NCI-H1092 (cell line): Measurements from ENCODE around the gene LGR5.

Source experiments
- DNase-seq: peaks from one replicate; lab custom pipeline; 2025; lab: John Stamatoyannopoulos, UW

LGR5 gene

GRCh38 chr12:71438670-71439361 lies 782 bp upstream of the LGR5 start:
- no peak for DNase-seq

- DNase-seq = no peak
Observed at GRCh38 chr12:71439362-71439612, 311 bp upstream of the LGR5 start.

GRCh38 chr12:71440345-71440762 lies 756 bp downstream of the LGR5 start:
- DNase-seq = no peak

- DNase-seq = no peak
Observed at GRCh38 chr12:71440763-71441748, 1.5 kb downstream of the LGR5 start.

- no peak for DNase-seq
Observed at GRCh38 chr12:71441836-71442566, 2.4 kb downstream of the LGR5 start.

DNA sequence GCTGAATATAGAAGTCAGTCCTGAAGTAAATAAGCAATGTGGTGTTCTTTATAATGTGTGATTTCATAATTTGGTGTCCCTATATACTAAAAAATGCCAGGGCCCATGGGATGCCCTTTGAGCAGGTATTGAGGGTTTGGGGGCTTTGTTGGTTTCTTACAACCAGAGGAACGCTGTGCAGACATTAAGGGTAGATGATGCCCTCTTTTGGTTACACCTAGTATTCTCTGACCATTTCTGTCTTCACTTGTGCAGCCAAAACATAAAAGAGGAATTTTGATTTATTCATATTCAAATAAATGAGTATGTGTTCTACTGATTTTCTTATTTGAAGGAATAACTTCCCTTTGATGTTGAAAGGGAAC lies 3.0 kb downstream of the LGR5 start:
- no peak for DNase-seq

- no peak for DNase-seq
Observed at GRCh38 chr12:71445071-71445470, 5.5 kb downstream of the LGR5 start.

DNA sequence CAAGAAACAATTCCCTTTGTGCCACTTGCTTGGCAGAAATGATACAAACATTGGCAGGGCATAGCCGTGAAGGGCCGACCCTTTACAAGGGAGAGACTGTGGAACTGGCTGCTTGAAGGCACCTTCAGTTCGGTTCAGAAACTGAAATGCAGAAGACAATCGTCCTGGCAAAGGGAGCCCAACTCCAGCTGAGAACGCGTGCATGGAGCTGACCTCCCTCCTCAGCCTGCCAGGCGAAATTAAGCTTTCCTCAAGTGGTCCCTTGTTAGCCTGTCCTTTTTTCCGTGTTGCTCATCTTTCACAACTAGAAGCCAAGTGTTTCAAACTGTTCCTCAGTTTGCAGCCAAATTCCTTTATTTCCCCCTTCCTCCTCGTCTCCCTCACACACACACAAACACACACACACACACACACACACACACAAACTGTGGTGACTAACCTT lies 8.1 kb downstream of the LGR5 start:
- no peak for DNase-seq

- no peak for DNase-seq
Observed at GRCh38 chr12:71448150-71448581, 8.6 kb downstream of the LGR5 start.

GRCh38 chr12:71449373-71450070 lies 9.9 kb downstream of the LGR5 start:
- no peak for DNase-seq

DNA sequence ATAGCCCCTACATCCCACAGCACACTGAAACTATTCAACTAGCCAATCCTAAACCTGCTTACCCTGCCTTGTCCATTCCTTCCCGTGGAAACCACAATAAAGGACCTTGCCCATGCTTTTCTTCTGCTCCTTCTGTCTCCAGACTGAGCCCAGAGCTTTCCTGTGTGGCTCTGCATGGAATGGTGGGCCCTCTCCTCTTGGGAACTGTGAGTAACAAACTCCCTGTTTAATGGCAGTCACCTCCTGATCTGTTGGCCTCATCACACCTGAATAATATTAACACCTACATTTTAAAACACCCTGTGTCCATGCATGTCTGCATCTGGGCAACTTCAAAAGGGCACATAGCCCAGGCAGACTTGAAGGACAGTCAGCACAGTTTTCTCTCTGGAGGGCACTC lies 12.4 kb downstream of the LGR5 start:
- no peak for DNase-seq

DNA sequence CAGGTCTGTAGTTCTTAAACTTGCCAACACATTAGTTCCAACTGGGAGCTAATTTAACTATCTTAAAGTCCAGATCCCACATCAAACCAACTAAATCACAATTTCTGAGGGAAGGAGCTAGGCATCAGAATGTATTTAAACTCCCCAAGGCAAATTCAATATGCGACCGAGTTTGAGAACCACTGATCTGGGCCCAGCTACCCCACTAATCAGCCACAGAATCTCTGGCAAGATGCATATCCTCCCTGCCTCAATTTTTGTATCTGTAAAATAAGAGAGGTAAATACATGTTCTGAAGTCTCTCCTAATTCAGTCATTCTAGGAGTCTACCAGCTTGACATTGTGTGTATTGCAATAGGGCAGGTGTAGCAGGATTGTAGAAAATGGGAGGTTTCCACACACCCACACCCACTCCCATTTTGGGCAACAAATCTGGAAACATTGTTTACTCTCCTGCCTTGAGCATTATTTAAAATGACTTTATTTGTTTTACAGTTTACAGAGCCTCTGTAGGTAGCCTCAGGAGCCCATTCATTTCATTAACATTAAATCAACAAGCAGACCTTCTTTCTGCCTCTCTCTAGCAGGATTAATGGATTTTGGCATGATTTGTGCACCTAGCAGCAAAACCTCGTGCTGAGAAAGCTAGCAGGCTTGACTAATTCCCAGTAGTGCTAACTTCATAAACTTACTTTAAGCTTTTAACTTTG lies 15.6 kb downstream of the LGR5 start:
- peak; percentile 85 for DNase-seq

GRCh38 chr12:71456316-71456715 lies 16.7 kb downstream of the LGR5 start:
- peak; percentile 85 for DNase-seq

DNA sequence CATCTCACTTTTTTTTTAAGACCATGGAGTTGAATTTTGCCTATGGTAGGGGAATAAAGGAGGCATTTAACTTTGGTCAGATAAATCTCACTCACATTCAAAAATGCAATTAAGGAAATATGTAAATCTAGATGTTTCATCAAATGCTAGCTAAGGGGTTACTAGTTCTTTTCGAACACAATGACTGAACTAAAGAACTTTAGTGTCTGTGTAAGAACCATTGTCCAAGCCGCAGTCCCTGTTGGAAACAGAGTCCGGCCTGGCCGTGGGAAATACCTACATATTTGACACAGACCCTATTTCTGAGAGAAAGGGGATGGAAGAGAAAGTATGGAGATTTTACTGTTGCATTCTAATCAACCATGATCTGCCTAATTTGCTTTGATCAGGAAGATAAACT lies 17.4 kb downstream of the LGR5 start:
- no peak for DNase-seq

- no peak for DNase-seq
Observed at GRCh38 chr12:71460318-71460717, 20.7 kb downstream of the LGR5 start.

DNA sequence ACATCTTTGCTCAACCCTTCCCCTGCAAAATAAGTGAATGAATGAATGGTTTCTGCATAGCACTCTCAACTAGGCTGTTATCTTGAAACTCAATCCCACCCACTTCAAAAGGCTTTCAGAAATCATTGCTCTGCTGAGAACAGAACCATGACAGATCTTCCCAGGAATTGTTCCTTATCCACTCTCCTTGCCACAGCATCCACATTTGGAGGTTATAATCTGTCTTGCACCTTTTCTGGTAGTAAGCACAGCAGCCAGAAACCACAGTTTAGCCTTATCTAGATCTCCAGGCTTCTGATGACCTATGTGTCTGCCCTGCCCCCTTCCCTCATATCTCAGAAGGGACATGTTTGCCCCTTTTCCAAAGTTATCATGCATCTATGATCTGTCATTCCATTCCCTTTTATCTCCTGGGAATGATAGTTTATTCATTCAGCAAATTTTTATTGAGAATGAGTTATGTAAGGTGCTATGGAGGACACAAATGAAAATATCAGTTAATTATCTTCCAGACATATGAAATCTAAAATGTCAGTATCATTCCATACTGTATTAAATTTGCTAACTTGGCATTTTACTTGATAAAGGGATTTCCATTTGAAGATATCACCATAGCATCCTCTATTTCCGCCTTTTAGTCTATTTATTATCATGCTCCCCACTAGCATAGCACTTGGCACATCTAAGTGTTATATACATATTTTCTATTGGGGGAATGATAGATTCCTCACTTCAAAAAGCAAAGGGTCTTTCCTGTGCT lies 21.4 kb downstream of the LGR5 start:
- no peak for DNase-seq

DNA sequence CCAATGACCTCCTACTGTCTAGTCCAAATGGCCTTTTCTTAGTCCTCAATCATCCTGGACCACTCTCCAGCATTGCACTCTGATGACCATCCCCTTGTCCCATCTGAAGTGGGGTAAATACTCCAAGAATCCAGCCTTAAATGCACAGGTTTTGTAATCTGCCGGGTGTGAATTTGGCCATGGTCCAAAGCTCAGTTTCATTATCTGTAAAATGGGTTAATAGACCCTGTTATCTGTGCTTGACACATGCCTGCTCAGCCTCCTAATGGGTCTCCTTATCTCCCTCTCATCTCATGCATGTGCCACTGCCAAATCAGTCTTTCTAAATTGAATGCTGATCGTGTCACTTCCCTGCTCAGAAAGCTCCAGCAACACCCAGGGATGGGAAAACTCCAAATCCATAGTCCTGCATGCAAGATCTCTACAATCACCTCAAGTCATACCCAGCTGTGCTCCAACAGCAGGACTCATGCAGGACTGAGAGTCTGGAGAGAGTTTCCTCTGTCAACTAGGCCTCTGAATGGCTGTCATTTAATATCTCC lies 22.3 kb downstream of the LGR5 start:
- no peak for DNase-seq

- DNase-seq = peak; percentile 45
Observed at GRCh38 chr12:71465796-71466195, 26.2 kb downstream of the LGR5 start.

GRCh38 chr12:71469258-71469750 lies 29.7 kb downstream of the LGR5 start:
- no peak for DNase-seq

- DNase-seq = no peak
Observed at GRCh38 chr12:71472441-71472911, 32.9 kb downstream of the LGR5 start.
